ENCODE measurements around the gene TOP2B.

The TOP2B gene

GRCh38 chr3:25556447-25556846 lies 108.3 kb downstream of the TOP2B start:
- no peak for DNase-seq (ENCODE audit: low spot score)

- no peak for DNase-seq (ENCODE audit: low spot score)
Measured at GRCh38 chr3:25555695-25556437, 108.8 kb downstream of the TOP2B start.

GRCh38 chr3:25554376-25554775 lies 110.3 kb downstream of the TOP2B start:
- no peak for DNase-seq (ENCODE audit: low spot score)

- DNase-seq (ENCODE audit: low spot score): no peak
Measured at GRCh38 chr3:25552251-25552650, 112.5 kb downstream of the TOP2B start.

GRCh38 chr3:25548836-25549235 lies 115.9 kb downstream of the TOP2B start:
- DNase-seq (ENCODE audit: low spot score): no peak

GRCh38 chr3:25547943-25548674 lies 116.6 kb downstream of the TOP2B start:
- DNase-seq (ENCODE audit: low spot score): peak; percentile 49

Measured in COLO829 (cell line).